Right lobe of liver (tissue), 6 donors: ENCODE measurements around the gene ZNF341. TPM values are rescaled to one million over a fixed set of nuclear protein-coding genes. Genes with fewer than 3 reads are reported as not detected.

Source experiments
- ATAC-seq, 4 donors: fragments of 200-7000 bp; cut with Tn5 transposase; one replicate each; pipeline ENCODE4 v1.9.1; 2020; ENCODE audit warnings: mild to moderate bottlenecking in 4 of 4, moderate library complexity in 4 of 4
- DNase-seq, 3 donors: peaks; one replicate each; pipeline ENCODE4 v3.0.0-alpha.2; 2020
- H3K27ac ChIP-seq, 3 donors: fragments of 200-600 bp; one replicate each; pipeline ENCODE4 v1.8.0; 2022
- H3K27me3 ChIP-seq, 2 donors: fragments of 200-600 bp; one replicate each; pipeline ENCODE4 v1.8.0; 2022
- H3K36me3 ChIP-seq, 4 donors: fragments of 200-600 bp; sonication (generic) in 1 of 4; one replicate each; pipeline versions ENCODE4 v1.5.1 to v1.8.0; 2017 to 2022; ENCODE audit warnings: control low read depth in 1 of 4
- H3K4me1 ChIP-seq, 4 donors: fragments of 200-600 bp; sonication (generic) in 1 of 4; one replicate each; pipeline versions ENCODE4 v1.5.1 to v1.8.0; 2017 to 2022; ENCODE audit warnings: control low read depth in 1 of 4
- H3K4me3 ChIP-seq, 3 donors: fragments of 200-600 bp; one replicate each; pipeline ENCODE4 v1.8.0; 2022
- H3K9me3 ChIP-seq, 4 donors: fragments of 200-600 bp; sonication (generic) in 1 of 4; one replicate each; pipeline versions ENCODE4 v1.5.1 to v1.8.0; 2017 to 2022; ENCODE audit warnings: control low read depth in 1 of 4
- POLR2A ChIP-seq: fragments of 450-650 bp; IDR thresholded peaks from one replicate; pipeline ENCODE4 v1.6.1; 2017; ENCODE audit warnings: antibody characterized with exemption, mild to moderate bottlenecking
- WGBS: methylation state at CpG from one replicate; pipeline ENCODE4 v1.1.6; 2018; ENCODE audit warnings: low coverage, low lambda C conversion rate; ENCODE audit not compliant: insufficient coverage; ENCODE audit errors: missing lambda C conversion rate; 5-methylcytosine and 5-hydroxymethylcytosine counted together
- intact Hi-C, 2 donors: fragments of 100-400 bp; cut with DNase I; formaldehyde crosslinking; loops; one replicate each; pipeline versions ENCODE4 v1.11.2 to v1.14.1; 2022
- total RNA-seq, 6 experiments: library from RNA; depleted of rRNA in 2 of 6; stranded (reverse); fragments of >200 nt in 2 of 6; fragmentation: NEBNext Ultra II Directional in 3 of 6; extraction: Animal tissue kit (Norgen Biotek cat#: 25700) in 3 of 6; gene quantifications; one replicate each; pipeline versions ENCODE4 v1.1.0 to v1.2.4, GENCODE V29; 2016 to 2023
- TF ChIP-seq, protein P1 (sequence below), 4 donors: fragments of 200-600 bp in 3 of 4; fragments of 450-650 bp in 1 of 4; IDR thresholded peaks; one replicate each; pipeline versions ENCODE4 v1.5.1 to v1.8.0; 2016 to 2022; ENCODE audit warnings: antibody characterized with exemption in 4 of 4, mild to moderate bottlenecking in 2 of 4
- donor health status: DM: no; HTN: yes; CAD: no.
- donor health status: DM: no; HTN: no; CAD: no.
- donor health status: DM: no; HTN: no; CAD: no.
- donor health status: DM: no; HTN: yes; CAD: no.
- donor health status: DM: no; HTN: yes; CAD: no.

The ZNF341 gene
- total RNA-seq, 6 experiments from 2014 or later = 0.99 to 2.0 (median 1.6) TPM

GRCh38 chr20:33711446-33711738 lies 20.4 kb upstream of the ZNF341 start:
- Histone ChIP-seq H3K27me3 (no peaks in the 10 kb centered on the region), H3K27ac (no peak overlapping the region), H3K4me3 (no peak overlapping the region), H3K9me3 (no peaks in the 10 kb centered on the region), H3K4me1 (no peaks in the 10 kb centered on the region), H3K36me3 (peaks cover 0 to 37% (median 13%) of the 10 kb centered on the region in 4 donors)
- TF ChIP-seq, protein P1, sequence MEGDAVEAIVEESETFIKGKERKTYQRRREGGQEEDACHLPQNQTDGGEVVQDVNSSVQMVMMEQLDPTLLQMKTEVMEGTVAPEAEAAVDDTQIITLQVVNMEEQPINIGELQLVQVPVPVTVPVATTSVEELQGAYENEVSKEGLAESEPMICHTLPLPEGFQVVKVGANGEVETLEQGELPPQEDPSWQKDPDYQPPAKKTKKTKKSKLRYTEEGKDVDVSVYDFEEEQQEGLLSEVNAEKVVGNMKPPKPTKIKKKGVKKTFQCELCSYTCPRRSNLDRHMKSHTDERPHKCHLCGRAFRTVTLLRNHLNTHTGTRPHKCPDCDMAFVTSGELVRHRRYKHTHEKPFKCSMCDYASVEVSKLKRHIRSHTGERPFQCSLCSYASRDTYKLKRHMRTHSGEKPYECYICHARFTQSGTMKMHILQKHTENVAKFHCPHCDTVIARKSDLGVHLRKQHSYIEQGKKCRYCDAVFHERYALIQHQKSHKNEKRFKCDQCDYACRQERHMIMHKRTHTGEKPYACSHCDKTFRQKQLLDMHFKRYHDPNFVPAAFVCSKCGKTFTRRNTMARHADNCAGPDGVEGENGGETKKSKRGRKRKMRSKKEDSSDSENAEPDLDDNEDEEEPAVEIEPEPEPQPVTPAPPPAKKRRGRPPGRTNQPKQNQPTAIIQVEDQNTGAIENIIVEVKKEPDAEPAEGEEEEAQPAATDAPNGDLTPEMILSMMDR (IDR thresholded peaks at IDR 0.05) = no peak
- no peak for TF ChIP-seq POLR2A
- intact Hi-C loops = no loop called here
- no peak for ATAC-seq
- DNase-seq = no peak
- WGBS = no CpG with 5 or more reads among the region's 1 CpG

- no peaks in the 10 kb centered on the region for H3K27me3 ChIP-seq
Measured at GRCh38 chr20:33713865-33714367, 17.9 kb upstream of the ZNF341 start.

DNA sequence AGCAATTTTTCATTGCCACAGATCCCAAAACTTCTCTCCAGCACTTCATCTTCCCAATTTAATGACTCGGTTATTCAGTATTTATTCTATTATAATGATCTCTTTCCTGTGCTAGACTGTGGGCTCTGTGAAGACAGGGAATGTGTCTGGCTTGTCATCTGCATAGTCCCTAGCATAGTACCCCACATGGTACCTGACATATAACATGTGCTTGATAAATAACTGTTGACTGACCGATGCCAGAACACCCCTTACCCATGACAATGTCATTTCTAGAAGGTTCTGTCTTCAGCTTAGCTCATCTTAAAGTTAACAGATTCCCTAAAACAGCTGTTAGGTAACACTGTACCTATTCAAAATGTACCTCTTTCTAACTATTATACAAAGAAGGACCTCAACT lies 15.3 kb upstream of the ZNF341 start:
- H3K4me1 ChIP-seq = peaks cover 0 to 13% (median 3%) of the 10 kb centered on the region in 4 donors
- DNase-seq (no peak), ATAC-seq (no peak)
- H3K4me3 ChIP-seq = no peak overlapping the region
- WGBS = 69% methylated on average over 2 of the region's 2 CpGs
- no peak for TF ChIP-seq POLR2A
- TF ChIP-seq, protein P1 (IDR thresholded peaks at IDR 0.05) = no peak
- no peaks in the 10 kb centered on the region for H3K27me3 ChIP-seq
- peaks cover 0 to 23% (median 7%) of the 10 kb centered on the region in 4 donors for H3K36me3 ChIP-seq
- no peaks in the 10 kb centered on the region for H3K9me3 ChIP-seq
- H3K27ac ChIP-seq = no peak overlapping the region
- intact Hi-C loops = no loop called here

More at GRCh38 chr20:33713865-33714367, 17.9 kb upstream of the ZNF341 start:
- no peaks in the 10 kb centered on the region for H3K9me3 ChIP-seq
- H3K4me1 ChIP-seq = peaks cover 0 to 5% (median 0%) of the 10 kb centered on the region in 4 donors
- DNase-seq (no peak), ATAC-seq (no peak)
- TF ChIP-seq POLR2A = no peak
- TF ChIP-seq, protein P1 (IDR thresholded peaks at IDR 0.05) = no peak
- no peak overlapping the region for H3K4me3 ChIP-seq
- H3K27ac ChIP-seq = no peak overlapping the region
- intact Hi-C loops = no loop called here
- 92% methylated on average over 5 of the region's 10 CpGs for WGBS
- H3K36me3 ChIP-seq = peaks cover 0 to 23% (median 7%) of the 10 kb centered on the region in 4 donors

DNA sequence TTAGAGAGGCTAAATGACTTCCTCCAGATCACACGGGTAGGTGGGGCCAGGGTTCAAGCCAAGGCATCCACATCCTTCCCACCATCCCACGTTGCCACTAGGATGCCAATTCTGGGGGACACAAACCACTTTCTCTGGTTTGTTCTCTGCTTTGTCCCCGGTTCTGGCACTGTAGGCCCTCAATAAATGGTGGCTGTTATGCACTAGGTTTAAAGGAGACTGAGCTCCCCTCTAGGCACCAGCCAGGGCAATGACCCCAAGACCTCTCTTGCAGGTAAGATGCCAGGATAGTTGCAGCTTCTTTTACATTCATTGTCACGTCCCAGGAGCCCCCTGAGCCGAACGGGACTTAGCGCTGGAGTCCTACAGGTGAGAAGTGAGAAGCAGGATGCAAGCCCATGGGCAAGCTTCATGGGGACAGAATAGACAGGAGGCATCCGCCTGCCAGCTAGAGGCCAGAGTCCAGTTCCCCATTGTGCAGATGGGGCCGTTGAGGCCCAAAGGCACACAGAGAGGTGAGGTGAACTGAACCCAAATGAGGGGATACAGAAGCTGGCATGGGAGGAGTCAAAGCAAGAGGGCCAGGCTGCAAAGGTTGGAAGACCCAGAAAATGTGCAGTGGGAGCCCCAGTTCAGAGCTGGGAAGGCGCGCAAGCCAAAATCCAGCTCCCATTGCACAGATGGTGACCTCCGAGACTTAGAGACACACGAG lies 12.4 kb upstream of the ZNF341 start:
- Histone ChIP-seq H3K27me3 (no peaks in the 10 kb centered on the region), H3K36me3 (peaks cover 0 to 2% (median 0%) of the 10 kb centered on the region in 4 donors), H3K27ac (peak overlapping the region in 2 of 3 donors; percentile 27 to 83), H3K4me1 (peaks cover 0 to 23% (median 3%) of the 10 kb centered on the region in 4 donors), H3K4me3 (peak overlapping the region; percentile 65 to 81 (median 75)), H3K9me3 (no peaks in the 10 kb centered on the region)
- intact Hi-C loops = no loop called here
- no peak for TF ChIP-seq POLR2A
- TF ChIP-seq, protein P1 (IDR thresholded peaks at IDR 0.05) = no peak
- no peak for DNase-seq
- WGBS = 44% methylated on average over 8 of the region's 13 CpGs
- ATAC-seq = peak in 1 of 4 donors; percentile 3
